Upper lobe of left lung (tissue), 4 donors: ENCODE data around the gene L3MBTL1.

Source experiments
- POLR2A ChIP-seq, 4 donors: fragments of 450-650 bp; IDR thresholded peaks; one replicate each; pipeline ENCODE4 v1.5.1; 2016 to 2017; ENCODE audit warnings: antibody characterized with exemption in 4 of 4, mild to moderate bottlenecking in 2 of 4
- TF ChIP-seq, protein P1 (sequence below), 6 experiments: fragments of 450-650 bp in 4 of 6; fragments of 200-600 bp in 2 of 6; sonication (generic) in 2 of 6; IDR thresholded peaks; one replicate each; pipeline ENCODE4 v1.5.1; 2016 to 2019; ENCODE audit warnings: antibody characterized with exemption in 6 of 6

DNA sequence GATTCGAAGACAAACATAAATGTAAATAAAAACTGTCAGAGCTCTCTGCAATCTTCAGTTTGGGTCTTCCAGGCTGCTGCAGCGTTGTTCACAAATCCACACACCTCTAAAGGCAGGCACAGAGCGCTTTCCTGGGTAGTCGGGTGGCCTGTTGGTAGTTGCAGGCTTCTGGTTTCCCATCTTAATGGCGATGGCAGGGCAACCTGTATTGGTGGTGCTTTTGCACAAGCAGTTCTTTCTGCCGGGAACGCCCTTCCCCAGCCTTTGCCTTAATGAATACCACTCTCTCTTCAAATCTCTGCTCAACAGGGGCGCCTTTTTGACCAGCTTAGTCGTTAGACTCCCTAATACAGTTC is 82.5 kb downstream of the L3MBTL1 start:
- no peak for TF ChIP-seq POLR2A (IDR thresholded peaks at IDR 0.05)
- TF ChIP-seq, protein P1, sequence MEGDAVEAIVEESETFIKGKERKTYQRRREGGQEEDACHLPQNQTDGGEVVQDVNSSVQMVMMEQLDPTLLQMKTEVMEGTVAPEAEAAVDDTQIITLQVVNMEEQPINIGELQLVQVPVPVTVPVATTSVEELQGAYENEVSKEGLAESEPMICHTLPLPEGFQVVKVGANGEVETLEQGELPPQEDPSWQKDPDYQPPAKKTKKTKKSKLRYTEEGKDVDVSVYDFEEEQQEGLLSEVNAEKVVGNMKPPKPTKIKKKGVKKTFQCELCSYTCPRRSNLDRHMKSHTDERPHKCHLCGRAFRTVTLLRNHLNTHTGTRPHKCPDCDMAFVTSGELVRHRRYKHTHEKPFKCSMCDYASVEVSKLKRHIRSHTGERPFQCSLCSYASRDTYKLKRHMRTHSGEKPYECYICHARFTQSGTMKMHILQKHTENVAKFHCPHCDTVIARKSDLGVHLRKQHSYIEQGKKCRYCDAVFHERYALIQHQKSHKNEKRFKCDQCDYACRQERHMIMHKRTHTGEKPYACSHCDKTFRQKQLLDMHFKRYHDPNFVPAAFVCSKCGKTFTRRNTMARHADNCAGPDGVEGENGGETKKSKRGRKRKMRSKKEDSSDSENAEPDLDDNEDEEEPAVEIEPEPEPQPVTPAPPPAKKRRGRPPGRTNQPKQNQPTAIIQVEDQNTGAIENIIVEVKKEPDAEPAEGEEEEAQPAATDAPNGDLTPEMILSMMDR (IDR thresholded peaks at IDR 0.05), result no peak
